Breast epithelium (tissue), 4 donors: ENCODE data around the gene RYR1. TPM values are rescaled to one million over a fixed set of nuclear protein-coding genes. Genes with fewer than 3 reads are reported as not detected.

Source experiments
- DNase-seq, 2 donors: peaks; one replicate each; pipeline ENCODE4 v3.0.0-alpha.2; 2019; ENCODE audit warnings: low spot score in 2 of 2
- H3K27ac ChIP-seq, 2 donors: fragments of 200-600 bp; sonication (generic) in 1 of 2; one replicate each; pipeline ENCODE4 v1.5.1; 2016 to 2019; ENCODE audit warnings: mild to moderate bottlenecking in 1 of 2
- H3K27me3 ChIP-seq, 2 donors: fragments of 200-600 bp; sonication (generic) in 1 of 2; one replicate each; pipeline versions ENCODE4 v1.5.1 to v1.6.0; 2017 to 2019; ENCODE audit warnings: control low read depth in 1 of 2, mild to moderate bottlenecking in 1 of 2
- H3K36me3 ChIP-seq: fragments of 200-600 bp; one replicate; pipeline ENCODE4 v1.5.1; 2019
- H3K4me1 ChIP-seq, 2 donors: fragments of 200-600 bp; sonication (generic); one replicate each; pipeline ENCODE4 v1.5.1; 2016 to 2019; ENCODE audit warnings: control low read depth in 1 of 2
- H3K4me3 ChIP-seq, 3 donors: fragments of 200-600 bp; sonication (generic); 1 replicate in 2 of 3; 2 replicates in 1 of 3; pipeline ENCODE4 v1.5.1; 2016 to 2019; ENCODE audit warnings: mild to moderate bottlenecking in 3 of 3, moderate library complexity in 2 of 3
- H3K9me3 ChIP-seq, 2 donors: fragments of 200-600 bp; sonication (generic) in 1 of 2; one replicate each; pipeline ENCODE4 v1.5.1; 2016 to 2019; ENCODE audit warnings: control low read depth in 1 of 2
- CTCF ChIP-seq, 3 donors: fragments of 450-650 bp; IDR thresholded peaks; one replicate each; pipeline ENCODE4 v1.5.1; 2016 to 2017; ENCODE audit warnings: antibody characterized with exemption in 3 of 3, mild to moderate bottlenecking in 3 of 3, moderate library complexity in 3 of 3
- POLR2A ChIP-seq: fragments of 450-650 bp; IDR thresholded peaks from one replicate; pipeline ENCODE4 v1.6.1; 2016; ENCODE audit warnings: antibody characterized with exemption, mild to moderate bottlenecking, moderate library complexity
- POLR2AphosphoS5 ChIP-seq, 3 donors: sonication (generic); formaldehyde crosslinking; IDR thresholded peaks; one replicate each; pipeline ENCODE4 v1.6.1; 2017; ENCODE audit warnings: antibody characterized with exemption in 3 of 3
- intact Hi-C: fragments of 100-400 bp; cut with DNase I; formaldehyde crosslinking; loops from one replicate; pipeline ENCODE4 v1.15.1; 2023; ENCODE audit warnings: low total_unique reads
- total RNA-seq, 3 donors: library from RNA; depleted of rRNA; stranded (reverse); fragments of >200 nt; gene quantifications; one replicate each; pipeline ENCODE4 v1.1.0, GENCODE V29; 2016

Gene RYR1
- total RNA-seq, 3 donors from 2014 or later, result 1.3 to 6.7 (median 3.5) TPM

GRCh38 chr19:38563475-38563874 is 130.0 kb downstream of the RYR1 start:
- peaks cover 0 to 8% of the 10 kb centered on the region in 2 donors for H3K27me3 ChIP-seq
- TF ChIP-seq CTCF (IDR thresholded peaks at IDR 0.05) (no peak), POLR2A (no peak), POLR2AphosphoS5 (IDR thresholded peaks at IDR 0.05) (no peak)
- H3K27ac ChIP-seq, result no peak overlapping the region
- H3K4me3 ChIP-seq, result no peak overlapping the region
- intact Hi-C loops, result no loop called here
- H3K4me1 ChIP-seq, result no peaks in the 10 kb centered on the region
- H3K9me3 ChIP-seq, result no peaks in the 10 kb centered on the region
- H3K36me3 ChIP-seq, result no peaks in the 10 kb centered on the region
- no peak for DNase-seq

GRCh38 chr19:38564981-38565690 is 131.6 kb downstream of the RYR1 start:
- Histone ChIP-seq H3K4me1 (no peaks in the 10 kb centered on the region), H3K36me3 (no peaks in the 10 kb centered on the region), H3K4me3 (peak overlapping the region; percentile 11 to 68 (median 50)), H3K9me3 (no peaks in the 10 kb centered on the region), H3K27ac (peak overlapping the region in 1 of 2 donors; percentile 12), H3K27me3 (peaks cover 0 to 8% of the 10 kb centered on the region in 2 donors)
- DNase-seq, result no peak
- intact Hi-C loops, result no loop called here
- no peak for TF ChIP-seq POLR2AphosphoS5 (IDR thresholded peaks at IDR 0.05)

- H3K27ac ChIP-seq, result no peak overlapping the region
- H3K9me3 ChIP-seq, result no peaks in the 10 kb centered on the region
- peaks cover 0 to 8% of the 10 kb centered on the region in 2 donors for H3K27me3 ChIP-seq
- no peaks in the 10 kb centered on the region for H3K4me1 ChIP-seq
- peak overlapping the region; percentile 11 to 68 (median 50) for H3K4me3 ChIP-seq
- TF ChIP-seq CTCF (IDR thresholded peaks at IDR 0.05) (no peak), POLR2AphosphoS5 (IDR thresholded peaks at IDR 0.05) (no peak), POLR2A (no peak)
- H3K36me3 ChIP-seq, result no peaks in the 10 kb centered on the region
- DNase-seq, result no peak
- intact Hi-C loops, result no loop called here
Observed at GRCh38 chr19:38565691-38566105, 132.2 kb downstream of the RYR1 start.

- H3K4me1 ChIP-seq, result no peaks in the 10 kb centered on the region
- intact Hi-C loops, result no loop called here
- no peak for DNase-seq
- no peaks in the 10 kb centered on the region for H3K9me3 ChIP-seq
- H3K4me3 ChIP-seq, result no peak overlapping the region
- no peak overlapping the region for H3K27ac ChIP-seq
- peaks cover 0 to 4% of the 10 kb centered on the region in 2 donors for H3K27me3 ChIP-seq
- H3K36me3 ChIP-seq, result no peaks in the 10 kb centered on the region
- TF ChIP-seq POLR2AphosphoS5 (IDR thresholded peaks at IDR 0.05), result no peak
- TF ChIP-seq POLR2A, result no peak
- no peak for TF ChIP-seq CTCF (IDR thresholded peaks at IDR 0.05)
Observed at GRCh38 chr19:38569368-38569983, 136.0 kb downstream of the RYR1 start.

GRCh38 chr19:38571682-38572081 is 138.2 kb downstream of the RYR1 start:
- TF ChIP-seq POLR2A (no peak), POLR2AphosphoS5 (IDR thresholded peaks at IDR 0.05) (no peak), CTCF (IDR thresholded peaks at IDR 0.05) (no peak)
- Histone ChIP-seq H3K4me1 (no peaks in the 10 kb centered on the region), H3K9me3 (no peaks in the 10 kb centered on the region), H3K36me3 (no peaks in the 10 kb centered on the region), H3K27me3 (no peaks in the 10 kb centered on the region), H3K4me3 (no peak overlapping the region), H3K27ac (no peak overlapping the region)
- no peak for DNase-seq
- intact Hi-C loops, result no loop called here
